GM21528 (cell line): ENCODE measurements around the gene ELF1.

Experiments
- ATAC-seq: cut with Tn5 transposase; IDR thresholded peaks from one replicate; pipeline ENCODE4 v1.9.1; 2021; ENCODE audit warnings: mild to moderate bottlenecking, moderate library complexity; ENCODE audit not compliant: unreplicated experiment, low FRiP score

ELF1 gene

GRCh38 chr13:41019011-41019487 is at the start of gene ELF1:
Gene ELF1 (minus strand): TSS chr13:41019316. CDS start chr13:40982054, 37,262 bp downstream.
- peak; percentile 88 for ATAC-seq

- no peak for ATAC-seq
These were observed 46.0 kb upstream of the ELF1 start for GRCh38 chr13:41065078-41065477.

- no peak for ATAC-seq
These were observed 45.4 kb upstream of the ELF1 start for GRCh38 chr13:41064493-41064892.

- peak; percentile 31 for ATAC-seq
These were observed 43.1 kb upstream of the ELF1 start for GRCh38 chr13:41061914-41062837.

GRCh38 chr13:41061075-41061913 is 42.2 kb upstream of the ELF1 start, which contains the start of gene WBP4:
Gene WBP4 (plus strand): TSS chr13:41061509. CDS start chr13:41061674, 165 bp downstream.
- ATAC-seq, result peak; percentile 71

DNA sequence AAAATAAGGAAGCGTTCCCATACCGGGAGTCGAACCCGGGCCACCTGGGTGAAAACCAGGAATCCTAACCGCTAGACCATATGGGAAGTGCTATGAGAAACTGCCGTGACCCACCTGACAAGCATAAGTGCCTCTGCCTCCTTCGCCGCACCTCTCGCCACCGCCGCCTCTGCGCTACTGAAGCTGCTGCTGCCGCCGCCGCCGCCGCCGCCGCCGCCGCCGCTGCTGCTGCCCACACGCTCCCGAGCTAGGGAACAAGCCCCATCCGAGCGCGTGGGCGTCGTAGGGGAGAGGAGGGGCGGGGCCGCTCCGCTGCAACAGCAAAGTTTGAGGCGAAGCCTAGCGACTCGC is 41.6 kb upstream of the ELF1 start:
- peak; percentile 34 for ATAC-seq

DNA sequence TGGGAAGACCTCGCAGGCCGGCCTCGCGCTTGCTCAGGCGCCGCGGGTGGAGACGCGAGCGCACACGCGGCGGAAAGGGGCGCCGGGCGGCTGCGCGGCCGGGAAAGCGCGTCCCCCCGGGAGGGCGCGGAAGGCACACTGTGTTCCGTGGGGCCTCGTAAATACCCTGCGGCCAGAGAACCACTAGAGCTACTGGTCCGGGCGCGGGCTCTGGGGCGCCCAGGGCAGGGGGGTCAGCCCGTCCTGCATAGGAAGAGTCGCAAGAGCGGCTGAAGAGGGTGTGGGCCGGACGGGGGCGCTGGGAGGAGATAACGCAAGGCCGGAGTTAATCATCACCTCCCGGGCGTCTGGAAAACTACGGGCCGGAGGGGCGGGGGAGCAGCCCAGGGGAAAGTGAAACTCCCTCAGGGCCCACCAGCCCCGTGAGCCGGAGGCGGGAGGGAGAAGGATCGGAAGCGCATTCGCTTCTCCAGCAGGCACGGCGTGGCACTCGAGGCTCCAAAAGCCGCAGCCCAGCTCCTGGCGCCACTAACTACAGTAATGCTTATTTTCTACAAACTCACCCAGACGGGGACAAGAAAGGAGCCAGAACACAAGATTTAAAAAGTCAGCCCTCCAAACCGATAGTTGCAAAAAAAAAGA is 41.1 kb upstream of the ELF1 start:
- ATAC-seq, result peak; percentile 47

GRCh38 chr13:41059456-41060081 is 40.5 kb upstream of the ELF1 start:
- no peak for ATAC-seq

GRCh38 chr13:41058295-41059070 is 39.4 kb upstream of the ELF1 start:
- no peak for ATAC-seq

- ATAC-seq, result no peak
These were observed 38.0 kb upstream of the ELF1 start for GRCh38 chr13:41056826-41057711.

DNA sequence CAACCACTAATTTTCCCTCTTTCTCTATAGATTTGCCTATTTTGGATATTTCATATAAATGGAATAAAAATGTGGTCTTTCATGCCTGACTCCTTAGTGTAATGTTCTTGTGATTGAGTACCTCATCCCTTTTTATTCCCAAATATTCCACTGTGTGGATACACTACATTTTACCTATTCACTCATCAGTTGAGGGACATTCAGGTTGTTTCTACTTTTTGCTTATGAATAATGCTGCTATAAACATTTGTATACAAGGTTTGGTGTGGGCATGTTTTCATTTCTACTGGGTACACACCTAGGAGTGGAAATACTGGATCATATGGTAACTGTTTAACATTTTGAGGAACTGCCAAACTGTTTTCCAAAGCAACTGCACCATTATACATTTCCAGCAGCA is 37.1 kb upstream of the ELF1 start:
- no peak for ATAC-seq

GRCh38 chr13:41054919-41055619 is 36.0 kb upstream of the ELF1 start:
- no peak for ATAC-seq

DNA sequence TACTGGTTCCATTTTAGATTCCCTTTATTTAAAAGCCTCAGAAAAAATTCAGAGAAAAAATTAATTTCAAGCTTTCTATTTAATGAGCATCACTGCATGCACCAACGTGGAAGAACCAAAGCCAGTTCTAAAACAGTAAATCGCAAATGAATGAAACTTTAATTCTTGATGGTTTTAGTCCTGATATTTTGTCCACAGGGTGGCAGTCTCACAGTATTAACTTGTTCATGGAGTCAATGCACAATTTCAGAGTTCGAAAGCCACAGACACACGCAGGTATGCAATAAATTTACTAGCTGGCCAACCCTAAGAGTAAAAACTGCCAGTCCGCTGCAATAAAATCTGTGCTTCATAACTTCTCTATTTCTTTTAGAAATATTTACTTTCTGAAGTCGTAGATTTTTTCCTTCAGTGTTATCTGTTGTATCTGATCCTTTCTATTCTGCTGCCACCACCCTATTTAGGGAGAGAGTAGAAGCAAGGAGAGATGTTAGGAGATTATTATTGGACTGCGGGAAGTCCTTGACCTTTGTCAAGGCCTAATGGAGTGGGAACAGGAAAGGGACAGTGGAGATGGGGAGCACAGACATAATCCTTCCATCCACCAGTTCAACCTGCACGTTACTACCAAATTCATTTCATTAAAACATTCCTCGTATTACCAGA is 35.2 kb upstream of the ELF1 start:
- no peak for ATAC-seq

DNA sequence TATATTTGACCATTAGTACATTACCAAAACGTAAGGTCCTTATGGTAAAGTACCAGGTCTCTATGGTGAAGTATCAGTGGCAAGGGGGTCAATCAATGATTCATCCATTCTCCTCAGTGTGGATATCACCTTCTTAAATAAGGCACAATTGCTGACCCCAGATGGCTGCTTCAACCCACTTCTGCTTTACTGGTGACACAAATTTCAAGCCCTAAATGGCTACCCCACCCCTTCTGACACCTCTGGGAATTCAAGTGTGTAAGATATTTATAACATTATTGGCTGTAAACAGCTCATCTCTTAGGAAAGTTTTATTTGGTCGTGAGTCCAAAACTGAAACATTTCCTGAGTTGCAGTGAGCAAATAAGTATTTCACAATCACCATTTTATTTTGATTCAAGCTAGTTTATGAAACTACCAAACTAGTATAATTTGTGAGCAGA is 34.3 kb upstream of the ELF1 start:
- ATAC-seq, result peak; percentile 57

DNA sequence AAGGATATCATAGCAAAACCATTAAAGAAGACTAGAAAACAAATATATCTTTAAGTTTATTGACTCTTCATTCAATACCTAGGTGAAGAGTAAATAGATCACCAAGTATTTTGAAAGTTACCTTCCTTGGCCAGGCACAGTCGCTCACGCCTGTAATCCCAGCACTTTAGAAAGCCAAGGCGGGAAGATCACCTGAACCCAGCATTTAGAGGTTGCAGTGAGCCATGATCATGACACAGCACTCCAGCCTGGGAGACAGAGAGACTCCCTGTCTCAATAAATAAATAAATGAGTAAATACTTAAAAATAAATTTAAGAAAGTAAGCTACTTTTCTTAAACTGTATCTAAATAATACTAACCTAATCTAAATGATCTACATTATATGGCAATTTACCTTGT is 33.3 kb upstream of the ELF1 start:
- ATAC-seq, result no peak

GRCh38 chr13:41049480-41050440 is 30.6 kb upstream of the ELF1 start:
- no peak for ATAC-seq
